Fibroblast of skin of right quadriceps (primary cell): ENCODE measurements around the gene FCHSD1.

Experiments used
- DNase-seq: peaks from one replicate; pipeline ENCODE4 v3.0.0-alpha.2; 2013

FCHSD1 gene

DNA sequence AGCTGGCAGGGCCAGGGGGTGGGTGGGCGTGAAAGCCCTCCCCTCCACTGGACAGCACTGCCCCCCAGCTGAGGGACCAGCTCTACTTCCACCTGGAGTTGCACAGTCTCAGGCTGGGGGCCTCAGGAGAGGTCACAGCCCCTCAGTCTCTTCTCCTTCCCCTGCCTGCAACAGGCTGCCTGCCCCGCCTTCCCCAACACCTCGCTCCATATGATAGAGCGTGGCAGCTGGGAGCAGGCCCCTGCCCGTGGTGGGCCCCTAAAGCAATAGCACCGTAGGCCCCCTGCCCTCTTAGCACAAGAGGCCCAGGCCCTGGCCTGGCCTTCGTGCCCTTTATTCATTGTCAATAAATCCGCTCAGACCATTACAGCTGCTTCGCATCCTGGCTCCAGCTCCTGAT, 10.5 kb downstream of the FCHSD1 start:
- no peak for DNase-seq

DNA sequence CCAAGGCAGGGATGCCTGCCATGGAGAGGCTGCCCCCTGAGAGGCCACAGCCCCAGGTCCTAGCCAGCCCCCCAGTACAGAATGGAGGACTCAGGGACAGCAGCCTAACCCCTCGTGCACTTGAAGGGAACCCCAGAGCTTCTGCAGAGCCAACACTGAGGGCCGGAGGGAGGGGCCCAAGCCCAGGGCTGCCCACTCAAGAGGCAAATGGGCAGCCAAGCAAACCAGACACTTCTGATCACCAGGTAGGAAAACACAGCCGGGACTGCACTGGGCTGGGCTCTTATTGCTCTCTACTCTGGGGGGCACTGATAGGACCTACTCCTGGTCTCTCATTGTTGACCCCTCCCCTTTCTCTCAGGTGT, 11.2 kb downstream of the FCHSD1 start:
- DNase-seq, result no peak

DNA sequence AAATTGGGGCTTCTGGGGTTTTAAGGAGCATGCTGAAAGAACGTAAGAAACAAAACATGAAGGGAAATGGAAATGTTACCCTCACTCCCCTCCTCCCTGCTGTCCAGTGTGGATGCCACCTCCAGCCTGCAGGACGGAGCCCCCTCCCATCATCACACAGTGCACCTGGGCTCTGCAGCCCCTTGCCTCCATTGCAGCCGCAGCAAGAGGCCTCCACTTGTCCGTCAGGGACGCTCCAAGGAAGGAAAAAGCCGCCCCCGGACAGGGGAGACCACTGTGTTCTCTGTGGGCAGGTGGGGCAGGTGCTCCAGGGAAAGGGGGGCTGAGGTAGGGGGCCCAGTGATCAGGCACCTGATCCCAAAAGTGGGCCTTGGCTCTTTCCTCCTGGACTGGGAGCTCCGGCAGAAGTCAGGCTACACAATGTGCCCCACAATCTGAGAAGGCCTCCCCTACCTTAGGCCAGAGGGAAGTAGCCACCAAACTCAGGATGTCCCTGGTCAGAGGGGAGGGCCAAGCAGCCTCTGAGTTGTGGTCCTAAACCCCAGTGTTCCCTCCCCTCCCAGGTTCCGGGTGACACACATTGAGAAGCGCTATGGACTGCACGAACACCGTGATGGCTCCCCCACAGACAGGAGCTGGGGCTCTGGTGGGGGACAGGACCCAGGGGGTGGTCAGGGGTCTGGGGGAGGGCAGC, 11.7 kb downstream of the FCHSD1 start:
- DNase-seq, result no peak

DNA sequence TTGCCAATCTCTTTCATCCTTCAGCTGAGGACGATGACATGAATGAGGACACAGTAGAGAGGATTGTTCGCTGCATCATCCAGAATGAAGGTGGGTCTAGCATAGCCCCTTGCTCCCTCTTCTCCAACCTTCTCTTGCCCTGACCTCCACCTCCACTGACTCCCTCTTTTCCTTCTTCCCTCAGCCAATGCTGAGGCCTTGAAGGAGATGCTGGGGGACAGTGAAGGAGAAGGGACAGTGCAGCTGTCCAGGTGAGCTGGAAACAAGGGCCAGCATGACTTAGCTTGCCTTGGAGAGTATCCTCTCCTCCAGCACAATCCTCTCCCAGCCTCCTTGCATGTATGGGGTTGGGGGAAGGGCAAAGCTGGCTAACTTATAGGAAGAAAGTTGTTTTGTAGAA, 12.4 kb downstream of the FCHSD1 start:
- DNase-seq, result no peak

DNA sequence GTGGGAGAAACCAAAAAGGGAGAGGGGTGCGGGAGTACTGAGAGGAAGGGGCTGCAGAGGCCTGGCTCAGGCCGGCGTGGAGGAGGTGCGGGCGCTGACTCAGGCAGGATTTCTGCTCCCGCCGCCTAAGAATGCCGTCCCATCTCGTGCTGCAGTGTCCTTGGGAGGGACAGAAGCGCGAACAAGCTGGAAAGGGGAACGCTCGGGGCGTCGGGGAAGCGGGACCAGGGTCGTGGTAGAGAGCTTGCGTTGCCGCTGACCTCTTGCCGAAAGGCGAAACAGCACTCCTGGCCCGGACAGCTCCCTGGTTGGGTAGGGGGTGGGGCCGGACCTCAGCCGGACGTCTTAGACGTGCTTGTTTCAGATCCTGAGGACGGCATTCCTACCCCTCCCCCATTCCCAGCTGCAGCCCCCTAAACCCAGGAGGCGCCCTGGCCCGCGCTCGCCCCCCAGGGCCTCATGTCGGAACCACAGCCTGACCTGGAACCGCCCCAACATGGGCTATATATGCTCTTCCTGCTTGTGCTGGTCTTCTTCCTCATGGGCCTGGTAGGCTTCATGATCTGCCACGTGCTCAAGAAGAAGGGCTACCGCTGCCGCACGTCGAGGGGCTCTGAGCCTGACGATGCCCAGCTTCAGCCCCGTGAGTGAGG, 13.3 kb downstream of the FCHSD1 start:
- peak; percentile 48 for DNase-seq

DNA sequence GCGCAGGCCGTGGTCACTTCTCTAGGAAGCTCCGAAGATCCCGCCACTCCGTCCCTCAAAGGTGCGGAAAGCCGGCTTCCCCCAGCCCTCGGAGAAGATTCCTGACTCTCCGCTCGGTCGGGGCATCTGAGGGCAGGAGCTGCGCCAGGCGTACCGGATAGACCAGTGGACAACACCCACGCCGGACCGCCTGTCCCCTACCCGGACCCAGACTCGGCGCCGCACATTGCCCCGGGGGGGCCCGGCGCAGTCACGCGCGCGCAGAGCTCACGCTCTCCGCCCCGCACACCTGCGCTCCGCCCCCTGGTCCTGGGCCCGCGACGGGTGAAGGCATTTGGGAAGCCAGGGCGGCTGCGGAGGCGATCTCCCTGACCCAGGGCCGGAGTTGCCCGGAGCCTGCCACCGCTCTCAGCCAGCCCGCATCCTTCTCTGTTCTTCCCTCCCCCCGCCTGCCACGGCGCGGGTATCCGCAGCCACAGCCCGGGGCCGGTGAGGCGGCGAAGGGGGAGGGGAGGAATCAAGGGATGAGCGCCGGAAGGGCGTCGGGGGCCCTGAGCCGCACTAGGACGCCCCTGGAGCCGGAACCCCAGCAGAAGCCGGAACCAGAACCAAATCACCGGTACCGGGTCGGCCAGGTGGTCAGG, 14.0 kb downstream of the FCHSD1 start:
- DNase-seq, result no peak

DNA sequence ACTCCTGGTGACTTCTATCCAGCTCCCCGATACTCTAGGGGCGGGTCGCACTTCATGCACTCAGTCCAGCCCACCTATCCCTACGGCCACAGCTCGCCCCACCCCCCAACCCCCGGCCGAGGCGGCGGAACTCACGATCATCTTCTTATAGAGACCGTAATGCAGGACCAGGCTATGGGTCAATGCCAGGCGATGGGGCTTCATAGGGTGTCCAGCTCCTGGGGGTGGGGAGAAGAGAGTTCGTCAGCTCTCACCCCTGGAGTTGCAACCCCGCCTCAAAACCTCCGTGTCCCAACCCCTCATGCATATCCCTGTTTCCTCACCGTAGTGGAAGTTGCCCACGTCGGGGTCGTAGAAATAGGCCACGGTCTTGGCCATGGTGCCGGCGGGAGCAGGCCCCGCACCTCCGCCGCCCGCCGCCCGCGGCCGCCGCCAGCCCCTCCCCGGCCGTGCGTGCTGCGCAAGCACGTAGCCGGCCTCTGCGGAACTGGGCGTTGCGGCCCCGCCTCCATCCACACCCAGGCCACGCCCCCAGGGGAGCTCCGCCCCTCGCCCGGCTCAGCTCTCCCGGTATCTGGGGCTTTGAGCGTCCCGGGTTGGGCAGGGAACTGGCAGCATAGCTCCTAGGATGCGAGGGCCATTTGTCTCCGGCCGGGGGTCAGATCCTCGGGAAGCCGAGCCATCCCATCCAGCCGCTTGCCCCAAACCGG, 14.7 kb downstream of the FCHSD1 start, which contains the start of the genes HDAC3 and RELL2:
TSS of gene HDAC3 (minus strand) at position 437 of the 710 bp plus-strand sequence. CDS start at position 378, 59 bp downstream.
TSS of gene RELL2 (plus strand) at position 585 of the 710 bp plus-strand sequence. CDS start 1,229 bp downstream, outside the sequence.
- peak; percentile 87 for DNase-seq

DNA sequence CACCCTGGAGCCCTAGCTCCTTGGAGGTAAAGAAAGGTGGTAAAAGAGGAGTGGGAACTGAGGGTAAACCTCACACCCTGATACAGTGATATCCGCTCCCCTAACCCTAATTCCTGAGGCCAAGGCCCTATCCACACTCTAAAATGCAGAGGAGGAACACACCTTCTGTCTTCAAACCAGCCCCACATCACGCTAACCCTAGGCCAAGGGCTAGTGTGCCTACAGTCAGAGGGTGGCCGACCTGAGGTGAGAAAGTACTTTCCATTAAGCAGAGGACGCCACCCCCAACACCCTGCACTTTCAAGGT, 15.2 kb downstream of the FCHSD1 start:
- no peak for DNase-seq

DNA sequence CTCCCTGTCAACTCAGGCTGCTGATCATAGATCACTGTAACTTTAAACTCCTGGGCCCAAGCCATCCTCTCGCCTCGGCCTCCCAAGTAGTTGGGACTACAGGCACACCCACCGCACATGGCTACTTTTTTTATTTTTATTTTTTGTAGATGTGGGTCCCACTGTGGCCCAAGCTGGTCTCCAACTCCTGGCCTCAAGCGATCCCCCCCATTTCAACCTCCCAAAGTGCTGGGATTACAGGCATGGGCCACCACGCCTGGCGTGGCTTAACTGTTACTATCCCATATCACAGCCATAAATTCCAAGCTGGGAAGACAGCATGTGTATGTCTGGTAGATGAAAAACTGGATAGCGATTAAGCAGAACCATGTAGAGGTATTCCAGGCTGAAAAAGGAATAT, 15.6 kb downstream of the FCHSD1 start:
- DNase-seq, result no peak

DNA sequence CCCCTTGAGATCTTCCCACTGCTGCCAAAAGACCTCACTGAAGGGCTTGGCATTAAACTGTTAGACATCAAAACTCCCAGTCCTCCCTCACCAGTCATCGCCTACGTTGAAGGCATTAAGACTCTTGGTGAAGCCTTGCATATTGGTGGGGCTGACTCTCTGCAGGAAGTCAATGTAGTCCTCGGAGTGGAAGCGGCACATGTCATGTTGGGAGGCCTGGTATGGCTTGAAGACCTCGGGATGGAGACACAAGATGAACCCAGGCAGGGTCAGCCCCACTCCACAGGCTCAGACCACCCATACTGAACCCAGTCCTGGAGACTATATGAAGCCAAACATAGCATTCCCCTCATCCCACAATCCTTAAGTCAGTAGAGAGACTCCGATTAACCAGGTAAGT, 16.5 kb downstream of the FCHSD1 start:
- no peak for DNase-seq

DNA sequence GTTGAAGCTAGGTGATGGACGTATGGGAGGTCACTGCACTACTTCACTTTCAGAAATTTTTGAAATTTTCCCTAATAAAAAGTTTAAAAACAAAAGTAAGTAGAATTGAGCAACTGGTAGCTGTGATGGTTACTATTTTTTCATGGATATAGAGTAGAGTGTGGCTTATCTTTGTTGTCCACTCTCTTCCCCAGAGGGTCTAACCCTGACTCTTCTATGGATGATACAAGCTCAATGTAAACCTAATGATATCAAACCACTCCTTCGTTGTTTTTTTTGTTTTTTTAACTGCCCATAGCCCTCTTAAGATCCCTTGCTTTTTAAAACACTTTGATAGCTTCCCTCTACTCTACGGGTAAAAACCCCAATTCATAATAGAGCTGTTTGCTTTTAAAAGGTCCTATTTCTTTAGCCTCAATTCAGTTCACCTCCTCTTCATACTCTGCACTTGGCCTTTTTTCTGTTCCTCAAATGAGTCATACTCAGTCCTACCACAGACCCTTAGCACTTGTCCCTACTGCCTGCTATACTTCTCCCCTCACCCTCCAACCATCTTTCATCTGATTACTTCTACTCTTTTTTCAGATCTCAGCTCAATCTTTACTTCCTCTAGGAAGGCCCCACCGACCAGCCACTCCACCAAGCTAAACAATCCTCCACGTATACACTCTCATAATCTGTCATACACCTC, 17.2 kb downstream of the FCHSD1 start:
- no peak for DNase-seq

DNA sequence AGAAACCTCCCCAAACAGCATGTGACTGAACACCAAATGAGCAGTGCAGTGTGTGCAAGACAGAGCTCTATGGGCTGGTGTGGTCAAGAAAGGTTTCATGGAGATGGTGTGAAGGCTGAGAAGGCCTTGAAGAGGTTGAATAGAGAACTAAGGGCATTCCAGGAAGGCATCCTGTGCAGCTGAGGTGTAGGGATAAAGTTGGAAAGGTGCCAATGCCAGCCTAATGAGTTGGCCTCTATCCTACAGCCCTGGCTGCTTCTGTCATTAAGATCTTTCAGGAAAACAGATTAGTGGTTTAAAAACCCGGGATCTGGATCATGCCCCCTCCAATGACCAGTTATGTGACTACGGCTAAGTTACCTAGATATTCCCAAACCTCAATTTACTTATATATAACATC, 18.6 kb downstream of the FCHSD1 start:
- DNase-seq, result no peak

DNA sequence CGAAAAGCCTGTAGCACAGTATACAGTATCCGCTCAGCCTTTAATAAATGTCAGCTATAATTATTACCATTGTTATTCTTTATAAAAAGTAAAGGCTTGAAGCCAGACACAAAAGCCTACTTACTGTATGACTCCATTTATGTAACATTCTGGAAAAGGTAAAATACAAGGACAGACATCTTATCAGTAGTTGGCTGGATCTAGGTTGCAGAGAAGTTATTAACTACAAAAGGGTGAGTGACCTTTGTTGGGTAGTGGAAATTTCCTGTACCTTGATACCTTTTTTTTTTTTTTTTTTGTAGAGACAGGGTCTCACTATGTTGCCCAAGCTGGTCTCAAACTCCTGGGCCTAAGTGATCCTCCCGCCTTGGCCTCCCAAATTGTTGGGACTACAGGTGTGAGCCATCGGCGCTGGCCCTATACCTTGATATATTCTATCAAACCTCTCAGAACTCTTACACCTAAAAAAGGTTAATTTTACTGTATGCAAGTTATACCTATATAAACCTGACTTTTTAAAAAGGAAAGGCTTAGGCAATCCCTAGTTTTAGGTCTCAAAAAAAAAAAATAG, 20.6 kb downstream of the FCHSD1 start:
- DNase-seq, result no peak

DNA sequence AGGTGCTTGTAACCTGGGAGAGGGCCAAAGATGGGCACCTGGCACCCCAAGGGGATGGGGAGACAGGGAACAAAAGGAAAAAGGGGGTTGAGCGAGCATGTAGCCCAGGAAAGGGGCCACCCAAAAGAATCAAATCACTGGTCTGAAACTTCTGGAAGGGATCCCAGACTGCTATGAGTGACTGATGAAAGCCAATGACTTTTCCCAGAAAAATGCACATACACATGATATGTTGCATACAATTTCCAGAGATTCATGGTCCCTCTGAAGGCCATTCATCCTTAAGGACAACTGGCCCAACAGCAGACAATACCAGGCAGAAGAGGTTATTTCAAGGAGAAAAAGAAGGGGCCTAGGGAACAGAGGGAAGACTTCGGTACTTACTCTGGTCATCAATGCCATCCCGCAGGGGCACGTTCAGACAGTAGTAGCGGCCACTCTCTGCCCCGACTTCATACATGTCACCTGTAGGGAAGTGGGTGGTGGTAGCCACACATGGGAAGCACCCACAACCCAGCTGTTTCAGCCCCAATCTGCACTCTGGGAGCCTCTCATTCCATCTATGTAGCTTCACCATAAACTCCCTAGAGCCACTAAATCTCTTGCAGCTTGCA, 22.9 kb downstream of the FCHSD1 start:
- no peak for DNase-seq

DNA sequence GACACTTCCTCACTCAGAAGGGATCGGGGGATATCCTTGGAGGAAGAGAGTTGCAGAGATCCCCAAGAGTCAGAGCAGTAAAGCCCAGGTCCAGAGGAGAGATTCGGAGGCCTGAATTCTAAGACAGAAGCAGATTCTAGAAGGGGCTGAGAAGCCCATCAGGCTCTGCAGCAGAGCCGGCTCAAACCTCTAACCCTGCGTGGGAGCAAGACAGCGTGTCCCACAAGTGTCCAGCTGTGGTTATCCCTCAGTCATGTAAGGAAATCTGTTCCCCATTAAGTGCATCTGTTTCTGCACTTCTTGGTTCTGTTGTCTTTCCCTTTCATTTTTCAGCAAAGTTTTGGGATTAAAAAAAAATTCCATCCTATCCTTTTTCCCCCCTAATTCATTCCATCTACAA, 27.6 kb downstream of the FCHSD1 start:
- DNase-seq, result no peak

DNA sequence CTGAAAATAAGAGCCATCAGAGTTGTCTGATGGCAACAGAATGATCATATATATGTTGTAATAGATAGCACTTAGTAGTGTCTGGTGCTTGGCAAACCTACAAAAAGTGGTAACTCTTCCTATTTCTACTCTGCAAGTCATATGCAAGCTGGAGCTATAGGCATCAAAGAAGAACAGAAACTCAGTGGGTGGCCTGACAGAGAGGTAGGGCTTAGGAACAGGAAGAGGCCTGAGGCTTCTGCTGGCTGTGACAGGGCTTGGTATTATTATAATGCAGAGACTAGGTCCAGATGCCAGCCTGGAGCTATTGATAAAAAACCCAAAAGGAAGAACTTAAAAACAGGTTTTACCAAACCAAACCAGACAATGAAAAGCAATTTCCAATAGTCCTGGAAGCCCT, 28.0 kb downstream of the FCHSD1 start:
- no peak for DNase-seq

DNA sequence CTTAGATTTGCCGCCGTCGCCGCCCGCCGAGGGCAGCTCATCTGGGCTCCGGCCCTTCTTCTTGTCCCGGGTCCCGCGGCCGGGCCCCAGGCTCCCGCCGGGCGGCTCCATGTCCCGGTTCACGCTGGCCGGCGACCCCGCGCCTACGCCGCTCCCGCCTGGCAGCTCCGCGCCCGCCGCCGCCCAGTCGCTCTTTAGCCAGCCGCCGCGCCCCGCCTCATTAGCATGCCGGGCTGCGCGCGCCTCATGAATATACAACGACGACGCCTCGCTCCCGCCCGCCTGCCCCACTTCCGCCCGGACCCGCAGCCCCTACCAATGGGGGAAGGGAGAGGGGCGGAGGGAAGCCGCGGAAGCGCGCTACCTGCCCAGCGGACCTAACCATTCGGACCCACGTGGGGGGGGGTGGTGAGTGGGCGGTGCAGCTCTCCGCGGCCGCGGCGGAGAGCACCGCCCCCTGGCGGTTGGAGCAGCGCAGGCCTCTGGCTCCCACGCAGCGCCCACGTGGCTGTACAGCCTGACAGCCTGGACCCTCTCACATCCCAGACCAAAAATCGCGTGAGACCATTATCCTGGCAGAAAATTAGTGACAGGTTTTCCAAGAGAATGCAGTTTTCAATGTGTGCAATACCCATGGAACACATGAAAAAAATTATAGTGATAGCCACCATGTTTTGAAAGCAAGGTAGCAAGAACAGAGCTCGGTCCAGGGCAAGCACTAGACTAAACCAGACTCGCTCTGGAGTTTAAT, 32.2 kb downstream of the FCHSD1 start, which contains the start of gene DIAPH1:
TSS of gene DIAPH1 (minus strand) at position 197 of the 751 bp plus-strand sequence. CDS start at position 111, 86 bp downstream.
- DNase-seq, result peak; percentile 96

DNA sequence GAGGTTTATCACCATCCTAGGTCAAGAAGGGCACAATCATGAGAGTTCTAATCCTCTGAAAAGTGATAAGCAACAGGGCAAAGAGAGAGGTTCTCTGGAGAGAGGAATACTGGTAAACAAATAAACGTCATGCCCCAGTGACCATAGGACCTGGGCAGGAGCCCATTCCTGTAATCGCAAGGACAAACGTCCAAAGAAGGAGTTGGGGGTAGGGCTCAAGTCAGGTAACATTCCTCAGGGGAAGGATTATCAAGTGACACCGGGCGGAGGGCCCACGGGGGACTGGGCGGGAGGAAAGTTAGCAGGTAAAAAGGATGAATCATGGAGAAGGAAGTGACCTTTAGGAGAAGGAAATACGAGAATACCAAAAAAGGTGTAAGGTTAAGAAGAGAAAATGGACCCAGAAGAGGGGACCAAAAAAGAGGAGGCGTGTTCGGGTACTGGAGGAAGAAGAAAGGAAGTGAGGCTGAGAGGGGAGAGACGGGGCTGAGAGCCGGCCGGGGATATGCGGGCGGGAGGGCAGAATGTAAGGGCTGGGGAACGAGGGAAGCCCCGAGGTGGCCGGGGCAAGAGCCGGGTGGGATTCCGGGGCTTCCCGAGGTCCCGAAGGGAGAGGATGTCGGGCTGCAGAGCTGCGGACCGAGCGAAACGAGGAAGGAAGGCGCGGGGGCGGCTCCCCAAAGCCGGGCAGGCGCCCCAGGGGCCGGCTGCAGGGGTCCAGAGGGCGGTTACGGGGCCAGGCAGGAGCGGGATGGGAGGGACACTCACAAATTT, 33.0 kb downstream of the FCHSD1 start:
- no peak for DNase-seq

DNA sequence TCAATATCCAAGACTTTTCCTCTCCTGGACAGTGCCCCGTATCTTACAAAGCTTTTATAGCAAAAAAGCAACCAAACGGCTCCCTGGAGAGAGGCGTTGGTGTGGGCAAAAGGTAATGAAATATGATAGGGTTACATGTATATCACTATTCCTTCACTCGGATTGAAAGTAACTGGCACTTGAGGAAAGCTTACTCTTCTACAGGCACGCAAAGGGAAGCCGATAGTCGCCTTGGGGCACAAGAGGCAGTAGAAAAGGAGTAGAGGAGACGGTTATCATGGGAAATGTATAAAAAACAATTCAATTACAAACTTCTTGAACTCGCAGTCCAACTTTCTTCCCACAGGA, 33.6 kb downstream of the FCHSD1 start:
- DNase-seq, result no peak

DNA sequence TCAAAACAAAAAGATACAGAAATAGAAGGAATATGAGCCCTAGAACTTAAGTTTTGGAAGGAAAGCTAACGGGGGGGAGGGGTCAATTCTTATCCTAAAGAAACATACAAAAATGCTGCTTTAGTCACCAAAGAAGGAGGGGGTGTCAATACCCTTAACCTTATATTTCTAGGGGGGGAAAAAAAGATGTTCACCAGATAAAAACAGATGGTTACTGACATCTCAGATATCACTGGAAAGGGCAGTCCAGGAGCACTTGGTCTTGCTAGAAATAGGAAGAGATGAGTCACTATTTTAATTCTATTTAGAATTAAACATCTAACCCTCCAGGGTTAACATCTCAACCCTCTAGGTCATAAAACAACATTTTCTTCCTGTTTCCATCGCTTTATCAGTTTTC, 34.1 kb downstream of the FCHSD1 start:
- no peak for DNase-seq
